IMR-90 (cell line): ENCODE results near the gene DPF3. TPM values are rescaled to one million over a fixed set of nuclear protein-coding genes. Genes with fewer than 3 reads are reported as not detected.

Source experiments
- ATAC-seq: fragments of 200-7000 bp; cut with Tn5 transposase; 2 replicates; pipeline ENCODE4 v1.9.1; 2020; ENCODE audit warnings: low read depth, mild to moderate bottlenecking, moderate library complexity
- BruUV-seq: library from RNA; stranded (reverse); fragments of 400-500 nt; replicated peaks from 2 replicates; lab custom pipeline; 2021; lab: Mats Ljungman, UMichigan
- CTCF ChIA-PET: fragments of 300-600 bp; formaldehyde crosslinking; extraction: SDS; loops from one replicate; lab custom pipeline; 2021; ENCODE audit warnings: antibody characterized with exemption; lab: Yijun Ruan, JAX
- POLR2A ChIA-PET: fragments of 300-600 bp; sonication (Branson Sonifier 250); formaldehyde crosslinking; loops from one replicate; lab custom pipeline; 2022; ENCODE audit warnings: antibody characterized with exemption; ENCODE audit not compliant: unreplicated experiment; lab: Charles Lee
- DNase-seq: peaks from one replicate; pipeline ENCODE4 v3.0.0; 2013
- H2AFZ ChIP-seq: replicated peaks from 2 replicates; pipeline ENCODE3; 2013; ENCODE audit warnings: low read length, mild to moderate bottlenecking; ENCODE audit not compliant: poor library complexity
- H2AK5ac ChIP-seq: 2 replicates; pipeline ENCODE4 v1.6.1; 2013; ENCODE audit warnings: low read depth, low read length, inconsistent platforms
- H2AK9ac ChIP-seq: replicated peaks from 2 replicates; pipeline ENCODE3; 2013; ENCODE audit warnings: mild to moderate bottlenecking, low read depth, low read length, moderate library complexity; ENCODE audit not compliant: poor library complexity
- H2BK120ac ChIP-seq: 2 replicates; pipeline ENCODE4 v1.6.1; 2013; ENCODE audit warnings: low read depth, low read length, inconsistent platforms
- H2BK15ac ChIP-seq: 3 replicates; pipeline ENCODE4 v1.6.1; 2013; ENCODE audit warnings: low read depth, low read length, inconsistent platforms
- H2BK20ac ChIP-seq: 2 replicates; pipeline ENCODE4 v1.6.1; 2013; ENCODE audit warnings: low read depth, mild to moderate bottlenecking, inconsistent platforms, low read length, moderate library complexity
- H2BK5ac ChIP-seq: 2 replicates; pipeline ENCODE4 v1.6.1; 2013; ENCODE audit warnings: mild to moderate bottlenecking, low read depth, low read length, inconsistent platforms; ENCODE audit not compliant: poor library complexity, severe bottlenecking
- H3K14ac ChIP-seq: replicated peaks from 2 replicates; pipeline ENCODE4 v1.6.1; 2013; ENCODE audit warnings: low read depth, low read length, inconsistent platforms
- H3K18ac ChIP-seq: 2 replicates; pipeline ENCODE4 v1.6.1; 2013; ENCODE audit warnings: low read depth, low read length, control low read depth
- H3K23ac ChIP-seq: 2 replicates; pipeline ENCODE4 v1.6.1; 2013; ENCODE audit warnings: low read depth, low read length, inconsistent platforms
- H3K27ac ChIP-seq: 2 replicates; pipeline ENCODE4 v1.5.1; 2013; ENCODE audit warnings: mild to moderate bottlenecking, control low read depth, low read length; ENCODE audit not compliant: insufficient read depth
- H3K27me3 ChIP-seq: 2 replicates; pipeline ENCODE4 v1.6.1; 2013; ENCODE audit warnings: low read length; ENCODE audit not compliant: control insufficient read depth, insufficient read depth
- H3K36me3 ChIP-seq: 2 replicates; pipeline ENCODE4 v1.6.1; 2013; ENCODE audit warnings: low read length, mixed read lengths; ENCODE audit not compliant: control insufficient read depth, insufficient read depth
- H3K4ac ChIP-seq: 2 replicates; pipeline ENCODE4 v1.6.1; 2013; ENCODE audit warnings: low read depth, low read length, inconsistent platforms
- H3K4me1 ChIP-seq: 2 replicates; pipeline ENCODE4 v1.6.1; 2013; ENCODE audit warnings: low read length, mixed read lengths; ENCODE audit not compliant: control insufficient read depth, insufficient read depth
- H3K4me2 ChIP-seq: 2 replicates; pipeline ENCODE4 v1.6.1; 2013; ENCODE audit warnings: low read depth, mild to moderate bottlenecking, control low read depth, low read length, moderate library complexity
- H3K4me3 ChIP-seq: 2 replicates; pipeline ENCODE4 v1.5.1; 2013; ENCODE audit warnings: low read depth, mild to moderate bottlenecking, control low read depth, low read length, moderate library complexity; ENCODE audit not compliant: insufficient read depth
- H3K56ac ChIP-seq: 2 replicates; pipeline ENCODE4 v1.6.1; 2013; ENCODE audit warnings: low read length, inconsistent platforms; ENCODE audit not compliant: insufficient read depth; ENCODE audit errors: extremely low read depth
- H3K79me1 ChIP-seq, 2 experiments: 2 replicates each; pipeline ENCODE4 v1.6.1; 2013; ENCODE audit warnings: low read length in 2 of 2, inconsistent platforms in 1 of 2, low read depth in 1 of 2
- H3K9ac ChIP-seq: 2 replicates; pipeline ENCODE4 v1.6.1; 2013; ENCODE audit warnings: low read depth, low read length, control low read depth
- H3K9me1 ChIP-seq: 2 replicates; pipeline ENCODE4 v1.6.1; 2013; ENCODE audit warnings: low read length, inconsistent platforms; ENCODE audit not compliant: insufficient read depth
- H3K9me3 ChIP-seq: 2 replicates; pipeline ENCODE4 v1.6.1; 2013; ENCODE audit warnings: low read length; ENCODE audit not compliant: control insufficient read depth, insufficient read depth
- H4K20me1 ChIP-seq: 2 replicates; pipeline ENCODE4 v1.6.1; 2013; ENCODE audit warnings: low read length, inconsistent platforms; ENCODE audit not compliant: insufficient read depth
- H4K5ac ChIP-seq: 2 replicates; pipeline ENCODE4 v1.6.1; 2013; ENCODE audit warnings: mild to moderate bottlenecking, low read depth, low read length, control low read depth
- H4K8ac ChIP-seq, 2 experiments: 2 replicates each; pipeline ENCODE4 v1.6.1; 2013; ENCODE audit warnings: low read depth in 2 of 2, low read length in 2 of 2, control low read depth in 1 of 2, inconsistent platforms in 1 of 2
- H4K91ac ChIP-seq: 2 replicates; pipeline ENCODE4 v1.6.1; 2013; ENCODE audit warnings: low read depth, low read length, inconsistent platforms; ENCODE audit not compliant: insufficient read depth
- CHD1 ChIP-seq: IDR thresholded peaks from 2 replicates; pipeline ENCODE4 v1.6.1; 2012; ENCODE audit warnings: low read depth, low read length, improper control_type of control experiment
- POLR2A ChIP-seq: IDR thresholded peaks from 2 replicates; pipeline ENCODE4 v1.6.1; 2012; ENCODE audit warnings: mild to moderate bottlenecking, low read depth, low read length
- WGBS, 2 experiments: methylation state at CpG; one replicate each; pipeline versions ENCODE4 v1.1.5 to v1.1.7; 2013; ENCODE audit warnings: missing lambda C conversion rate in 2 of 2; ENCODE audit not compliant: insufficient read length in 1 of 2; ENCODE audit errors: extremely low coverage in 2 of 2; 5-methylcytosine and 5-hydroxymethylcytosine counted together
- dilution Hi-C: fragments of 300-500 bp; cut with HindIII; formaldehyde crosslinking; loops from one replicate; pipeline ENCODE4 v1.14.3; 2018; ENCODE audit warnings: low sequenced_read_pairs; ENCODE audit not compliant: unreplicated experiment
- in situ Hi-C: fragments of 300-500 bp; cut with MboI; formaldehyde crosslinking; loops from 3 replicates; pipeline ENCODE4 v1.14.3; 2019; ENCODE audit warnings: low sequenced_read_pairs, inconsistent platforms, mixed read lengths
- intact Hi-C: fragments of 100-400 bp; cut with micrococcal nuclease; formaldehyde crosslinking; loops from 2 replicates; pipeline ENCODE4 v1.10.0; 2022
- polyA plus RNA-seq, 3 experiments: library from polyadenylated mRNA; depleted of rRNA; stranded (reverse); fragments of >200 nt; gene quantifications; 2 replicates each; pipeline ENCODE4 v1.2.3, GENCODE V29; 2012; ENCODE audit warnings: low replicate concordance in 1 of 3
- total RNA-seq: library from RNA; depleted of rRNA; stranded (reverse); fragments of >200 nt; gene quantifications from 2 replicates; pipeline ENCODE4 v1.2.3, GENCODE V29; 2012
- TF ChIP-seq, protein P1 (sequence below): fragments of 150-350 bp; IDR thresholded peaks from 2 replicates; pipeline ENCODE4 v1.6.1; 2017; ENCODE audit warnings: mild to moderate bottlenecking, antibody characterized with exemption, low read length, low read depth

Gene DPF3
- total and polyA plus RNA-seq, 2 of the 4 experiments (the other 2 are of a cell fraction) = 30.5 to 32.8 TPM

GRCh38 chr14:72747652-72748051, 146.2 kb downstream of the DPF3 start:
- H2BK120ac ChIP-seq = peak overlapping the region; percentile 68; the same call in 1 of the 2 replicates
- H3K4me2 ChIP-seq = no peak overlapping the region
- no peak for DNase-seq
- no peak overlapping the region for H2BK5ac ChIP-seq
- H4K91ac ChIP-seq = no peak overlapping the region
- H2BK15ac ChIP-seq = 0 out of 3 replicates have a peak overlapping the region, but pooled peaks have one; percentile 35
- dilution Hi-C loops (no loop called here), in situ Hi-C loops (no loop called here), intact Hi-C loops (loop anchor here (2.0 to 5.0 kb wide), 3 partner anchors 33 to 230 kb away; partner anchors contain the start of gene DPF3)
- H3K14ac ChIP-seq = no peak overlapping the region
- no TSS peak for BruUV-seq
- H3K9ac ChIP-seq = no peak overlapping the region
- POLR2A ChIA-PET = interaction anchor here (0.6 kb wide), 1 partner anchor 140 kb away, joined by 4 read pairs; no protein-coding TSS in a partner anchor
- no peak for ATAC-seq
- no peak overlapping the region for H4K5ac ChIP-seq
- H3K27ac ChIP-seq = no peak overlapping the region
- H2AFZ ChIP-seq = no peak overlapping the region
- peaks cover 6 to 36% of the 10 kb centered on the region in 2 experiments; a peak in 2 of 4 replicates for H3K79me1 ChIP-seq
- peak overlapping the region; percentile 44; the same call in 1 of the 2 replicates for H3K4ac ChIP-seq
- WGBS, 2 experiments = 100% methylated on average over 1 of the region's 3 CpGs; no CpG with 5 or more reads in 1 of the 2 experiments
- H3K4me3 ChIP-seq = no peak overlapping the region
- H3K18ac ChIP-seq = no peak overlapping the region
- H3K9me3 ChIP-seq = no peaks in the 10 kb centered on the region
- H4K20me1 ChIP-seq = no peaks in the 10 kb centered on the region
- H3K27me3 ChIP-seq = no peaks in the 10 kb centered on the region
- TF ChIP-seq CHD1 (no peak), POLR2A (no peak)
- TF ChIP-seq, protein P1, sequence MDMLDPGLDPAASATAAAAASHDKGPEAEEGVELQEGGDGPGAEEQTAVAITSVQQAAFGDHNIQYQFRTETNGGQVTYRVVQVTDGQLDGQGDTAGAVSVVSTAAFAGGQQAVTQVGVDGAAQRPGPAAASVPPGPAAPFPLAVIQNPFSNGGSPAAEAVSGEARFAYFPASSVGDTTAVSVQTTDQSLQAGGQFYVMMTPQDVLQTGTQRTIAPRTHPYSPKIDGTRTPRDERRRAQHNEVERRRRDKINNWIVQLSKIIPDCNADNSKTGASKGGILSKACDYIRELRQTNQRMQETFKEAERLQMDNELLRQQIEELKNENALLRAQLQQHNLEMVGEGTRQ = no peak
- no peak overlapping the region for H3K23ac ChIP-seq
- CTCF ChIA-PET = interaction anchor here (0.6 kb wide), 1 partner anchor 230 kb away, joined by 3 read pairs; no protein-coding TSS in a partner anchor
- no peak overlapping the region for H2AK9ac ChIP-seq
- H3K56ac ChIP-seq = no peak overlapping the region
- H3K36me3 ChIP-seq = no peaks in the 10 kb centered on the region
- H2AK5ac ChIP-seq = no peak overlapping the region
- peaks cover 26% of the 10 kb centered on the region for H3K4me1 ChIP-seq
- H4K8ac ChIP-seq = peak overlapping the region in 1 of 2 experiments; percentile 17; a peak in 1 of 4 replicates
- H3K9me1 ChIP-seq = peaks cover 31% of the 10 kb centered on the region
- H2BK20ac ChIP-seq = 0 out of 2 replicates have a peak overlapping the region, but pooled peaks have one; percentile 5
